Sigmoid colon (tissue), 4 donors: ENCODE results near the gene MFSD2A.

ENCODE experiments used
- EP300 ChIP-seq, 4 donors: sonication (generic); formaldehyde crosslinking; IDR thresholded peaks; one replicate each; pipeline ENCODE4 v1.6.1; 2017; ENCODE audit warnings: antibody characterized with exemption in 4 of 4
- POLR2A ChIP-seq, 2 donors: fragments of 450-650 bp; IDR thresholded peaks; one replicate each; pipeline ENCODE4 v1.6.1; 2016; ENCODE audit warnings: antibody characterized with exemption in 2 of 2, mild to moderate bottlenecking in 2 of 2, moderate library complexity in 2 of 2
- POLR2AphosphoS5 ChIP-seq, 4 donors: sonication (generic); formaldehyde crosslinking; IDR thresholded peaks; one replicate each; pipeline ENCODE4 v1.6.1; 2017; ENCODE audit warnings: antibody characterized with exemption in 4 of 4
- TF ChIP-seq, protein P1 (sequence below), 4 experiments: fragments of 450-650 bp in 3 of 4; fragments of 200-600 bp in 1 of 4; IDR thresholded peaks; one replicate each; pipeline ENCODE4 v1.5.1; 2016 to 2019; ENCODE audit warnings: antibody characterized with exemption in 4 of 4, mild to moderate bottlenecking in 3 of 4, moderate library complexity in 2 of 4

DNA sequence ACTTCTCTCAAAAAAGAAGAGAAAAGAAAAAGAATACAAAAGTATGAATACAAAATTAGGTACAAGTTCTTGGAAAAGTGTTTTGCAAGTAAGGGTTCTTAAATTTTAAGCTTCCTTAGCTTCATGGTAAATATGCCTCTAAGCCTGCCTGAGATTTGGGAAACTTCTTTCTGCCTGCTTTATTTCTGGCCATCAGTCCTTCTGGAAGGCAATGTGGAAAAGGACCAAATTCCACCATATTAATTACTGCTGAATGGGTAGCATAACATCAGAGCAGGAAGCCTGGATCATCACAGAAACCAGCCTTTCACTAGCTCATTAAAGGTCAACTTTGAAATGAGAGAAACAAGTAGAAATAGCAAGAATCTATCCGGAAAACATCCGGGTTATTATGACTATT is 46.5 kb downstream of the MFSD2A start:
- TF ChIP-seq POLR2A (IDR thresholded peaks at IDR 0.05) = no peak
- TF ChIP-seq, protein P1, sequence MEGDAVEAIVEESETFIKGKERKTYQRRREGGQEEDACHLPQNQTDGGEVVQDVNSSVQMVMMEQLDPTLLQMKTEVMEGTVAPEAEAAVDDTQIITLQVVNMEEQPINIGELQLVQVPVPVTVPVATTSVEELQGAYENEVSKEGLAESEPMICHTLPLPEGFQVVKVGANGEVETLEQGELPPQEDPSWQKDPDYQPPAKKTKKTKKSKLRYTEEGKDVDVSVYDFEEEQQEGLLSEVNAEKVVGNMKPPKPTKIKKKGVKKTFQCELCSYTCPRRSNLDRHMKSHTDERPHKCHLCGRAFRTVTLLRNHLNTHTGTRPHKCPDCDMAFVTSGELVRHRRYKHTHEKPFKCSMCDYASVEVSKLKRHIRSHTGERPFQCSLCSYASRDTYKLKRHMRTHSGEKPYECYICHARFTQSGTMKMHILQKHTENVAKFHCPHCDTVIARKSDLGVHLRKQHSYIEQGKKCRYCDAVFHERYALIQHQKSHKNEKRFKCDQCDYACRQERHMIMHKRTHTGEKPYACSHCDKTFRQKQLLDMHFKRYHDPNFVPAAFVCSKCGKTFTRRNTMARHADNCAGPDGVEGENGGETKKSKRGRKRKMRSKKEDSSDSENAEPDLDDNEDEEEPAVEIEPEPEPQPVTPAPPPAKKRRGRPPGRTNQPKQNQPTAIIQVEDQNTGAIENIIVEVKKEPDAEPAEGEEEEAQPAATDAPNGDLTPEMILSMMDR (IDR thresholded peaks at IDR 0.05) = no peak
- no peak for TF ChIP-seq EP300 (IDR thresholded peaks at IDR 0.05)
- no peak for TF ChIP-seq POLR2AphosphoS5 (IDR thresholded peaks at IDR 0.05)
